Measurements from ENCODE around the gene RABGAP1L.
"Not testable (repeated sequence)": the region's sequence is repeated elsewhere in the genome, so short reads cannot be mapped to it uniquely, and the experiment has no call there.

Gene RABGAP1L

DNA sequence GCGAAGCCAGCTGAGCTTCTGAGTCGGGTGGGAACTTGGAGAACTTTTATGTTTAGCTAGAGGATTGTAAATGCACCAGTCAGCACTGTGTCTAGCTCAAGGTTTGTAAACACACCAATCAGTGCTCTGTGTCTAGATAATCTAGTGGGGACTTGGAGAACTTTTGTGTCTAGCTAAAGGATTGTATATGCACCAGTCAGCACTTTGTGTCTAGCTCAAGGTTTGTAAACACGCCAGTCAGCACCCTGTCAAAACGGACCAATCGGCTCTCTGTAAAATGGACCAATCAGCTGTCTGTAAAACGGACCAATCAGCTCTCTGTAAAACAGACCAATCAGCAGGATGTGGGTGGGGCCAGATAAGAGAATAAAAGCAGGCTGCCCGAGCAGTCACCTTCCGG, 552.5 kb downstream of the RABGAP1L start:
- not testable (repeated sequence) for H3K27ac Mint-ChIP-seq, H3K4me3 Mint-ChIP-seq, H3K27me3 Mint-ChIP-seq, H3K9me3 Mint-ChIP-seq, H3K4me1 Mint-ChIP-seq, ATAC-seq
- peaks cover 60% of the 10 kb centered on the region for H3K36me3 Mint-ChIP-seq

DNA sequence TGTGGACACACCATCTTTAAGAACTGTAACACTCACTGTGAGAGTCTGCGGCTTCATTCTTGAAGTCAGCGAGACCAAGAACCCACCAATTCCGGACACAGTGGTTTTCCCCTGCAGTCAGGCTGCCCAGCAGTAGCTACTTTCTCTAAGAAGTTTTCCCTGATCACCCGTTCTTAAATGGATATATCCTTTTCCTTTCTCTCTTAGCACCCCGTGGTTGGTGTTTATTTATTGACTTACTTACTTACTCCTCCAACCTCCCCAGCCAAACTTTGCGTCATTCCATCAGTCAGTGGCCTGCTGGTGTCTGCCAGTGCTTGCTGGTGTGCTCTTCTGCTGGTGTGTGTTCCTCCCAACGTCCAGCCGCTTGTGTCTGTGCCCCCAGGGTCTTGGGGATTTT, 553.2 kb downstream of the RABGAP1L start:
- Mint-ChIP-seq H3K4me3 (no peak overlapping the region), H3K27me3 (no peaks in the 10 kb centered on the region), H3K4me1 (no peaks in the 10 kb centered on the region), H3K36me3 (peaks cover 53% of the 10 kb centered on the region), H3K9me3 (peaks cover 4% of the 10 kb centered on the region), H3K27ac (no peak overlapping the region)
- ATAC-seq: no peak

DNA sequence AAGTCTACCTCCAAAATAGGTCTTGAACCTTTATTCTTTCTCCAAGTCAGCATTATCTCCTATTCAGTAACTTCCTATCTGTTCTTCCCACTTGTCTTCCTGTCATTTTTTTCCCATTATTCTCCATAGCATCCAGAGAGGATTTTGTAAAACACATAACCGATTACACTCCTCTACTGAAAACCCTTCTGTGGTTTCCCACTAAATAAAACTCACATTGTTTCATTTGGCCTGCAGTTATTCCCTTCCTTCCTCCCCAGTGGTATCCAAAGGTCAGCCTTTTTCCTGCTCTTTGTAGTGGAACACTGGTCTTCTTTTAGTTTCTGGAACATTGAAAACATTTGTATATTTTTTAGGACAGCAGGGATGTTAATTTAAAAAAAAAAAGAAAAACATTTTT, 554.5 kb downstream of the RABGAP1L start:
- no peaks in the 10 kb centered on the region for H3K4me1 Mint-ChIP-seq
- H3K27ac Mint-ChIP-seq: no peak overlapping the region
- peaks cover 51% of the 10 kb centered on the region for H3K36me3 Mint-ChIP-seq
- peaks cover 4% of the 10 kb centered on the region for H3K9me3 Mint-ChIP-seq
- no peaks in the 10 kb centered on the region for H3K27me3 Mint-ChIP-seq
- no peak for ATAC-seq
- no peak overlapping the region for H3K4me3 Mint-ChIP-seq

DNA sequence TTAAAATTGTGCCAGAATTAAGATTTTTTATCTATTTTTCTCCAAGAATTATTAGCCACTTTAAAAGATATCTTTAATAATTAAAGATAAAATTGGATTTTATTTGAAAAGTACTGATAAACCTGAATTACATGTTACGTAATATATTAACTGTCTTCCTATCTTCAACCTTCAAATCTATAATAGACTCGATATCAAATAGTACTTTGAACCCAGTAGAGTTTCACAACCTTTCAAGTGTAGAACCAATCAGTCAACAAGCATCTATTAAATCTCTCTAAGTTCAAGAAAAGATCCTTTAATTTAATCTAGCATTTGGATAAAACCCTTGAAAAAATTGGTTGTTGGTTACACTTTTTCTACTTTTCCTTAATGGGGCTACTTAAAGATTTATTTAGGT, 559.9 kb downstream of the RABGAP1L start:
- no peak overlapping the region for H3K27ac Mint-ChIP-seq
- no peaks in the 10 kb centered on the region for H3K27me3 Mint-ChIP-seq
- H3K9me3 Mint-ChIP-seq: peaks cover 2% of the 10 kb centered on the region
- no peaks in the 10 kb centered on the region for H3K4me1 Mint-ChIP-seq
- H3K4me3 Mint-ChIP-seq: no peak overlapping the region
- peaks cover 24% of the 10 kb centered on the region for H3K36me3 Mint-ChIP-seq
- ATAC-seq: no peak

DNA sequence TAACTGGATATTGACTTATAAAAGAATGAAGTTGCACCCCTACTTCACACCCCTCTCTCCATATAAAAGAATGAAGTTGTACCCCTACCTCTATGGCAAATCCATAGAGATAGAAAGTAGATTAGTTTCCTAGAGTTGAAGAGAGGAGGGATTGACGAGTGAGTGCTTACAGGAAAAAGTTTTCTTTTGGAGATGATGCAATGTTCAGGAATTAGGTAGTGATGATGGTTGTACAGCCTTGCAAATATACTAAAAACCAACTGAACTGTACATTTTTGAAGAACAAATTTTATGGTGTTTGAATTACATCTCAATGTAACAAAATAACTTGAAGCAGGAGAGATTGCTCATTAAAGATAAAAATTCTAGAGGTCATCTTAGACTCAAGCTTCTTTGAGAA, 561.3 kb downstream of the RABGAP1L start:
- no peaks in the 10 kb centered on the region for H3K4me1 Mint-ChIP-seq
- H3K36me3 Mint-ChIP-seq: peaks cover 24% of the 10 kb centered on the region
- H3K27me3 Mint-ChIP-seq: no peaks in the 10 kb centered on the region
- peaks cover 2% of the 10 kb centered on the region for H3K9me3 Mint-ChIP-seq
- ATAC-seq: no peak
- H3K27ac Mint-ChIP-seq: no peak overlapping the region
- no peak overlapping the region for H3K4me3 Mint-ChIP-seq

DNA sequence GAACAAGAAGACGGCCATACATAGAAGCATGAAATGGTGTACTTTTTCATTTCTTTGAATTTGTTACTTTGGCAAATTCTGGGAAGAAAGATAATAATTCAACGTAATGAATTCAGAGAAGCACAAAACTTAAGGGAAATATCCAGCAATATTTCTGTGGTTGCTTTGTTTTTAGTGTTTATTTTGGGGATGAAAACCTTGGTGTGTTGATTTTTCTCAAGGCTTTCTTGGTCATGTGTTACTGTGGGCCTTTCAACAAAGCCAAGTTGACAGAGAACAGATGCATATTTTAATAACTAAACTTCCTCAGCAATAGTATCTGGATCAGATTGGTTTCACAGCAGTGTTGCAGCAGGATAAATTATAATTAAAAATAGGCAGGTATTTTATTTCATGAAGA, 561.9 kb downstream of the RABGAP1L start:
- Mint-ChIP-seq H3K27me3 (no peaks in the 10 kb centered on the region), H3K9me3 (peaks cover 2% of the 10 kb centered on the region), H3K4me1 (no peaks in the 10 kb centered on the region), H3K36me3 (peaks cover 24% of the 10 kb centered on the region), H3K27ac (no peak overlapping the region), H3K4me3 (no peak overlapping the region)
- no peak for ATAC-seq

DNA sequence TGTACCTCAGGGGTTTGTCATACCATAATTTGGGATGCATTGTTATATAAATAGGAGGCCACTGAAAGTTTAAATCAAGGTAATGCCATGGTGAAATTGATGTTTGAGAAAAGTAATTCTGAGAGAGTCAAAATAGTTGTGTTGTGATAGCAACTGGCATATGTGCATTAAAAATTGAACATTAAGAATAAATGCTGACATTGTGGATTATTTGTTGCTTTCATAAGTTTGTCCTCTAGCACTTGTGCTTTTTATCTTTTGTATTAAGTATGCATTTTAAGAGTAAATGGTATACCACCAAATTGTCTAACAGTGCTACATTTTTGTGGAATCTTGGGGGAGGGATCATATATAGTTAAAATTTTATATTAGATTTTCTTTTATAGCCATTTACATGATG, 564.5 kb downstream of the RABGAP1L start:
- no peak for ATAC-seq
- Mint-ChIP-seq H3K4me1 (no peaks in the 10 kb centered on the region), H3K4me3 (no peak overlapping the region), H3K27me3 (no peaks in the 10 kb centered on the region), H3K27ac (no peak overlapping the region), H3K36me3 (peaks cover 19% of the 10 kb centered on the region), H3K9me3 (peaks cover 2% of the 10 kb centered on the region)

DNA sequence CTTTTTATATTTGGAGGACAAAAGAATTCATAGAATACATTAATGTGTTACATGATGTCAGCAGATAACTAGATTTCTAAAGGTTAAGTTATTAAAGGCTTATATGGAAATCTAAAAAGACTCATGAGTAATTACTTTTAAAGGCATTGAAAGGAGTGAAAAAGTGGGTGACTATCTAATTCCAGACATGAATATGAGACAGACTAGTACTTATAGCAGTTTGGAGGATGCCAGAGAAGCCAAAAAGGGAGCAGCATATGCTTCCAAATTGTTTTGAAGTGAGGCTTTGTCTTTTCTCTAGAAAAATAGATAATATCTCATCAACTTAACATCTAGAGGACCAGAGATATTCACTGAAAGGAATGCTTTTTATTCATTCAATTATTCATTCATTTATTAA, 564.9 kb downstream of the RABGAP1L start:
- no peak overlapping the region for H3K4me3 Mint-ChIP-seq
- ATAC-seq: no peak
- no peak overlapping the region for H3K27ac Mint-ChIP-seq
- peaks cover 1% of the 10 kb centered on the region for H3K9me3 Mint-ChIP-seq
- no peaks in the 10 kb centered on the region for H3K27me3 Mint-ChIP-seq
- H3K4me1 Mint-ChIP-seq: no peaks in the 10 kb centered on the region
- peaks cover 16% of the 10 kb centered on the region for H3K36me3 Mint-ChIP-seq

DNA sequence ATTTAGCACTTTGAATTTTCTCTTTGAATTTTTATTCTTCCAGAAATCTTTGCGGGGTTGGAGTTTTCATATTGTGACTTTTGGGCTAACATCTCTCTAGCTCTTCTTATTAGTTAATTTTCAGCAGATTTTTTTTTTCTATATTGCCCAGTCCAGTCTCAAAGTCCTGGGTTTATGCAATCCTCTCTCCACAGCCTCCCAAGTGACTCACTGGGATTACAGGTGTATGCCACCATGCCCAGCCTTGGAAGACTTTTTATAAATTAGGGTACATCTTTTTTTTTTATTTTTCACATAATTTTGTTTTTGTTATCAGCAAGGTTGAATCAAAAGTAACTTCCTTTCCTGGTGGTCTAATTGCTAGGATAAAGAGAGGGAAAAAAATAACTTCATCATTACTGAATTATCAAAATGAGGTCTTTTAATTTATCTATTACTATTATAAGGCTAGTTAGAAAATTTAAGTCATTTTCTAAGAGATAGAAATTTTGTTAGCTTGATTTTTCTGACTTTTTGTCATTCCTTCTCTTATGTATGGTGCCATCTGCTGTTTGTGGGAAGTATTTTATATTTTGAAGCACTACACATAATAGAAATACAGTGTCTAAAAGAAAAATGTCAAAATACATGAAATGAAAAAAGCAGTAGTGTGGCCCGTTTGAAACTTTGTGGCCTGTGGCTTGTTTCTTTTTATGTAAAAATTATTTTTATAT, 567.0 kb downstream of the RABGAP1L start:
- H3K27me3 Mint-ChIP-seq: no peaks in the 10 kb centered on the region
- no peaks in the 10 kb centered on the region for H3K4me1 Mint-ChIP-seq
- no peak for ATAC-seq
- H3K9me3 Mint-ChIP-seq: no peaks in the 10 kb centered on the region
- peaks cover 10% of the 10 kb centered on the region for H3K36me3 Mint-ChIP-seq
- H3K4me3 Mint-ChIP-seq: no peak overlapping the region
- H3K27ac Mint-ChIP-seq: no peak overlapping the region

DNA sequence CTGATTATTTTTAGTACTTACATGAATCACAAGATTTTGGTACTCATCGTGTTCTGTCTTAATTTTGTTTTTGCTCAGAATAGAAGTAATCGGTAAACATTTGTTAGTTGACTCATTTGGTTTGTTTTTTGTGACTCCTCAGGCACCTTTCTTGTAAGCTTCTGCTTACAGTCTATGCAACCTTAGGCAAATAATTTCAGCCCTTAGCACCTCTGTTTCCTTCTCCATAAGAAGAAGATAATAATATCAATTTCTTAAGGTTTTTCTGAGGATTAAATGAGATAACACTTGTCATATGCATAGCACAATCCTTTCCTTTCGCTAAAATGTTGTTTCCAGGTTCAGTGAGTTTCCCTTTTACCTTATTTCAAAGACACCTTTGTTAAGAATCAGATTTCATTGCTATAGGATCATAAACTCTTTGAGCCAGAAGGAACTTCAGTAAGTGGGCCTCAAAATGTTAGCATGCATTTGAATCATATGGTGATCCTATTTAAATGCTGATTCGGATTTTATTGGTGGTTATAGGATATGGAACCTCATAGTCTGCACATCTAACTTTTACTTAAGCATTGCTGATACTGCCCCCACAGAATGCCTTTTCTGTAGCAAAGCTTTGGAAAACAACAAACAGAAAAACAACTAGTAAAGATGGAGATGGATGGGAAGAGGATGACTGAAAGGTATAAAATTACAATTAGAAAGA, 567.7 kb downstream of the RABGAP1L start:
- no peaks in the 10 kb centered on the region for H3K9me3 Mint-ChIP-seq
- no peaks in the 10 kb centered on the region for H3K4me1 Mint-ChIP-seq
- no peak overlapping the region for H3K4me3 Mint-ChIP-seq
- H3K27ac Mint-ChIP-seq: no peak overlapping the region
- H3K27me3 Mint-ChIP-seq: no peaks in the 10 kb centered on the region
- H3K36me3 Mint-ChIP-seq: peaks cover 10% of the 10 kb centered on the region
- no peak for ATAC-seq

DNA sequence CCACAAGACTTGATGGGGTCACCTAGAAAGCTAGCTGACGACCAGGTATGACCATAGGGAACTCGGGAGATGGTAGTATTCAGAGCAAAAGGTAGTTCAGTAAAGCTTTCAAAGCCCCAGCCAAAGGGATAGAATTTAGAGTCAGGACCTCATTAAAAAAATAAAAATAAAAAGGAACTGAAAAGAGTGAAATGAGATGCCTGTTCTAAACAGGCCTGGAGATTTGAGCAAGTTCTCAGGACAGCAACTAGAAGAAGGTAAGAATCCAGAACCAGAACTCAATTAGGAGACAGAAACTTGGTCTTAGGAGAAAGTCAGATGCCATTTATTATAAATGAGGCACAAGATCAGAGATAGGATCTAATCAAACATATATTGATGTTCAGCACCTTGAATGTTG, 575.0 kb downstream of the RABGAP1L start:
- Mint-ChIP-seq H3K4me1 (peaks cover 9% of the 10 kb centered on the region), H3K4me3 (no peak overlapping the region), H3K36me3 (peaks cover 38% of the 10 kb centered on the region), H3K27ac (no peak overlapping the region), H3K9me3 (peaks cover 3% of the 10 kb centered on the region), H3K27me3 (no peaks in the 10 kb centered on the region)
- no peak for ATAC-seq

DNA sequence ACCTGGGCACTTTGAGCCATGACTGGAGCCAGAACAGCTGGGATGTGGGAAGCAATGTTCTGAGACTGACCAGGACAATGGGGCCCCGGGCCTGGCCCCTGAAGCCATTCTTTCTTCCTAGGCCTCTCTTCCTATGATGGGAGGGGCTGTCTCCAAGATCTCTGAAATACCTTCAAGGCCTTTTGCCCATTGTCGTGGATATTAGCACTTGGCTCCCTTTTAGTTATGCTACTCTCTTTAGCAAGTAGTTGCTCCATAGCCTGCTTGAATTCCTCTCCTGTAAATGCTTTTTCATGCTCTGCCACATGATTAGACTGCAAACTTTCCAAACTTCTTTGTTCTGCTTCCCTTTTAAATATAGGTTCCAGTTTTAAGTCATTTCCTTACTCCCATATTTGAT, 577.5 kb downstream of the RABGAP1L start:
- Mint-ChIP-seq H3K4me1 (peaks cover 35% of the 10 kb centered on the region), H3K36me3 (peaks cover 35% of the 10 kb centered on the region), H3K27me3 (no peaks in the 10 kb centered on the region), H3K4me3 (no peak overlapping the region), H3K27ac (no peak overlapping the region), H3K9me3 (peaks cover 6% of the 10 kb centered on the region)
- ATAC-seq: no peak

DNA sequence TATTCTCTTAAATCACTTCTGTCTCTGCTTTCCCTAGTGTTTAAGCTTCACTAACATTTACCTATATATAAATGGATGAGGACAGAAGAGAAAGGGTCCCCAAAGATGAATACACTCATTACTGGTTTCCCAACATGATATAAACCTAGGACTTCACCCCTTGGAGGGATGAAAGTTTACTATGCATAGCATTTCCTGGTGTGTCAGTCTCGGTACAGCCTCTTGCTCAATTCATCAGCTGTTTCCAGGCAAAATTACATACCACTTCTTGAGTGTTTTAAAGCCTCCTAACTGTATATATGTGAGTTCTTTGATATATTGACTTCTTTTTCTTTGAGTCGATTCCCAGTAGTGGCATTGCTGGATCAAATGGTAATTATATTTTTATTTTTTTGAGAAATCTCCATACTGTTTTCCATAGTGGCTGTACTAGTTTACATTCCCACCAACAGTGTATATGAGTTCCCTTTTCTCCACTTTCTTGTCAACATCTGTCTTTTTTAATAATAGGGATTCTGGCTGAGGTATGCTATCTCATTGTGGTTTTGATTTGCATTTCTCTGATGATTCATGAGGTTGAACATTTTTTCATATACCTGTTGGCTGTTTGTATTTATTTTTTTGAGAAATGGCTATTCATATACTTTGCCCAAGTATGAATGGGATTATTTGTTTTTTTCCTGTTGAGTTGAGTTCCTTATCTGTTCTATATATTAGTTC, 581.1 kb downstream of the RABGAP1L start:
- H3K4me1 Mint-ChIP-seq: peaks cover 38% of the 10 kb centered on the region
- H3K27me3 Mint-ChIP-seq: no peaks in the 10 kb centered on the region
- no peak overlapping the region for H3K27ac Mint-ChIP-seq
- peaks cover 23% of the 10 kb centered on the region for H3K36me3 Mint-ChIP-seq
- peaks cover 7% of the 10 kb centered on the region for H3K9me3 Mint-ChIP-seq
- ATAC-seq: no peak
- H3K4me3 Mint-ChIP-seq: no peak overlapping the region

DNA sequence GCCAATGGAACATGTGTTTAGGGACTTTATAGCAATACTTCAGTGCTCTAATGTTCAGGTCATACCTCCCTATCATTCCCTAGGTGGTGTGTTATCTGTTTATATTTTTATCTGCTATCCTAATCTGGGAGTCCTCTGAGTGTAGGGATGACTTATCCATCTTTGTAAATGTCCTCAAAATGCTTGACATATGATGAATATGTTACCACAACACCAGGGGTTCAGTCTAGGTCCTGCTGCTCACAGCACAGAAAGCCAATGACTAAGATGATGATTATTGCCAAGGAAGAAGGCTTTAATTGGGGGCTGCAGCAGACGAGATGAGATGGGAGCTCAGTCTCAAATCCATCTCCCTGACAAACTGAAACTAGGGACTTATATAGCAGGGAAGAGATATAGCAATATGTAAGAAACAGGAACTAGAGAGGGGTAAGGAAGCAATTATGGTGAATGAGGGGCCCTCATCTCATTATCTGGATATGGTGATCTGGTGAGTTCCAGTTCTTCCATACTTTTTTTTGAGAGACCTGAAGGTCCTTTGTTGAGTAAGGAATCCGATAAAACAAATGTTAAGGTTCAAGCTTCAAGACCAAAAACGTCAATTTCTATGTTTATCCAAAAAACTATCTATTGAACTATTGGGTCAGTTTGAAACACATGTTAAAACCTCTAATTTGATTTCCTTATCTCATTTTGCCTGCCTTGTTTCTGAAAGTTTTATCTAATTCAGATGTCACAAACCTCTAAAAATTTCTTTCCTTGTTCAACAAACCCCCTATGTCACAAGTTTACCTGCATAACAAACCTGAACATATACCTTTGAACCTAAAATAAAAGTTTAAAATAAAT, 583.7 kb downstream of the RABGAP1L start:
- no peak for ATAC-seq
- Mint-ChIP-seq H3K9me3 (peaks cover 4% of the 10 kb centered on the region), H3K27ac (peak overlapping the region; percentile 4), H3K36me3 (no peaks in the 10 kb centered on the region), H3K27me3 (no peaks in the 10 kb centered on the region), H3K4me1 (peaks cover 38% of the 10 kb centered on the region), H3K4me3 (no peak overlapping the region)

Data from stimulated activated memory B cell treated with anti-CD40 and anti-IgM and Interleukin-4, amounts not matched to agents 10 μg/mL and 1 μg/mL and 100 μg/mL, for 72 hours (primary cell).